ENCODE data around the gene SCARB1.
"Not testable (repeated sequence)": the region's sequence is repeated elsewhere in the genome, so short reads cannot be mapped to it uniquely, and the experiment has no call there.

SCARB1 gene

GRCh38 chr12:124863416-124864325 lies at the start of gene SCARB1:
SCARB1 (minus strand) TSS chr12:124863864; CDS start chr12:124863720, 144 bp downstream.
- peak; percentile 64 to 73 for DNase-seq (ENCODE audit: low read depth in 1 of 2, low spot score in 1 of 2)

- DNase-seq (ENCODE audit: low read depth in 1 of 2, low spot score in 1 of 2): not testable (repeated sequence)
Observed at GRCh38 chr12:124912529-124913287, 49.0 kb upstream of the SCARB1 start.

- not testable (repeated sequence) for DNase-seq (ENCODE audit: low read depth in 1 of 2, low spot score in 1 of 2)
Observed at GRCh38 chr12:124911521-124911920, 47.9 kb upstream of the SCARB1 start.

GRCh38 chr12:124910561-124911478 lies 47.2 kb upstream of the SCARB1 start:
- no peak for DNase-seq (ENCODE audit: low read depth in 1 of 2, low spot score in 1 of 2)

- no peak for DNase-seq (ENCODE audit: low read depth in 1 of 2, low spot score in 1 of 2)
Observed at GRCh38 chr12:124909831-124910560, 46.3 kb upstream of the SCARB1 start.

GRCh38 chr12:124906606-124907261 lies 43.1 kb upstream of the SCARB1 start:
- peak; percentile 44 to 68 for DNase-seq (ENCODE audit: low read depth in 1 of 2, low spot score in 1 of 2)

- no peak for DNase-seq (ENCODE audit: low read depth in 1 of 2, low spot score in 1 of 2)
Observed at GRCh38 chr12:124904306-124905098, 40.8 kb upstream of the SCARB1 start.

- no peak for DNase-seq (ENCODE audit: low read depth in 1 of 2, low spot score in 1 of 2)
Observed at GRCh38 chr12:124902916-124903315, 39.3 kb upstream of the SCARB1 start.

- DNase-seq (ENCODE audit: low read depth in 1 of 2, low spot score in 1 of 2): no peak
Observed at GRCh38 chr12:124901003-124901402, 37.3 kb upstream of the SCARB1 start.

- not testable (repeated sequence) for DNase-seq (ENCODE audit: low read depth in 1 of 2, low spot score in 1 of 2)
Observed at GRCh38 chr12:124900345-124900795, 36.7 kb upstream of the SCARB1 start.

- DNase-seq (ENCODE audit: low read depth in 1 of 2, low spot score in 1 of 2): no peak
Observed at GRCh38 chr12:124898923-124899294, 35.2 kb upstream of the SCARB1 start.

- peak; percentile 35 to 36 for DNase-seq (ENCODE audit: low read depth in 1 of 2, low spot score in 1 of 2)
Observed at GRCh38 chr12:124898200-124898922, 34.7 kb upstream of the SCARB1 start.

- DNase-seq (ENCODE audit: low read depth in 1 of 2, low spot score in 1 of 2): no peak
Observed at GRCh38 chr12:124896461-124896860, 32.8 kb upstream of the SCARB1 start.

- DNase-seq (ENCODE audit: low read depth in 1 of 2, low spot score in 1 of 2): no peak
Observed at GRCh38 chr12:124893792-124894516, 30.3 kb upstream of the SCARB1 start.

GRCh38 chr12:124888260-124888659 lies 24.6 kb upstream of the SCARB1 start:
- no peak for DNase-seq (ENCODE audit: low read depth in 1 of 2, low spot score in 1 of 2)

GRCh38 chr12:124887766-124888165 lies 24.1 kb upstream of the SCARB1 start:
- not testable (repeated sequence) for DNase-seq (ENCODE audit: low read depth in 1 of 2, low spot score in 1 of 2)

- no peak for DNase-seq (ENCODE audit: low read depth in 1 of 2, low spot score in 1 of 2)
Observed at GRCh38 chr12:124884587-124885438, 21.1 kb upstream of the SCARB1 start.

All from stimulated activated CD4-positive, alpha-beta T cell treated with anti-CD3 and anti-CD28 coated beads, Interleukin-15, amount 100 ng/mL, for 1 hour (primary cell).